ENCODE measurements around the gene TMEM69.
"Not testable (repeated sequence)": the region's sequence is repeated elsewhere in the genome, so short reads cannot be mapped to it uniquely, and the experiment has no call there.

Gene TMEM69

DNA sequence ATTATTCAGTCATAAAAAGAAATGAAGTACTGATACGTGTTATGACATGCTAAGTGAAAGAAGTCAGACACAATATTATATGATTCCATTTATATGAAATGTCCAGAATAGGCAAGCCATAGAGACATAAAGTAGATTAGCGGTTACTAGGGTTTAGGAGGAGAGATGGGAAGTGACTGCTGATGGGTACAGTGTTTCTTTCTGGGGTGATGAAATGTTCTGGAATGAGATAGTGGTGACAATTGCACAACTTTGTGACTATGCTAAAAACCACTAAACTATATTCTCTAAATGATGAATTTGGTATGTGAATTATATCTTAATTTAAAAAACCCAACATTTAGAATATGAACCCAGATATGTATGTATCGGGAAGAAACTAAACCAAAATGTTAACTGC, 34.8 kb downstream of the TMEM69 start:
- TF ChIP-seq ZFX (IDR thresholded peaks at IDR 0.05) (no peak), CTCF (conservative IDR thresholded peaks at IDR 0.05) (no peak)
- H3K27ac ChIP-seq: no peak overlapping the region

DNA sequence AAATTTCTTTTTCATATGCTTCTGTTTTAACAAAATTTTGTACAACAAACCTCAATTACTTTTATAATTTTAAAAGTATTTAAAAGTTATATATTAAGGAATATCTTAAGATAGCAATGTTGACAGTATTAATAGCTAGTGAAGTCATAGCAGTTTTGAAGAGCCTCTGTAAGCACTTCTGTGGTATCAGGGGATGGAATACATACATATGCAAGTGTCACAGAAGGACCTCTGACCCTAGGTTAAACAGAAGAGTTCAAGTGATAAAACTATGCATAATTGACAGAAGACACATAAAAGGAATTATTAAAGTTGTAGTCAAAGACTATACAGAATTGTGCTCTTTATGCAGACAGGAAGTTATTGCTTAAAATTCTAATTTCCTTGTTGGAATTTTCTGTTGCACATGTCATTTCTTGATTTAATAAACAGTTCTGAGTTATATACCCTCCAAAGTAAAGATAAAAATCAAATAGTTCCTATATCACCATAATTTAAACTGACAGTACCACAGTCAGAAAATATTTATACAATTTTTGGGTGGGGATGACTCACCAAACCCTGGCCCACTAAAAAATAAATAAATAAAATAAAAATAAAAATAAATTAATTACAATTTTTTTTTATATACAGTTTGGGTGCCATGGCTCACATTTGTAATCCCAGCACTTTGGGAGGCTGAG, 35.4 kb downstream of the TMEM69 start:
- TF ChIP-seq CTCF (conservative IDR thresholded peaks at IDR 0.05) (no peak), ZFX (IDR thresholded peaks at IDR 0.05) (no peak)
- no peak overlapping the region for H3K27ac ChIP-seq

DNA sequence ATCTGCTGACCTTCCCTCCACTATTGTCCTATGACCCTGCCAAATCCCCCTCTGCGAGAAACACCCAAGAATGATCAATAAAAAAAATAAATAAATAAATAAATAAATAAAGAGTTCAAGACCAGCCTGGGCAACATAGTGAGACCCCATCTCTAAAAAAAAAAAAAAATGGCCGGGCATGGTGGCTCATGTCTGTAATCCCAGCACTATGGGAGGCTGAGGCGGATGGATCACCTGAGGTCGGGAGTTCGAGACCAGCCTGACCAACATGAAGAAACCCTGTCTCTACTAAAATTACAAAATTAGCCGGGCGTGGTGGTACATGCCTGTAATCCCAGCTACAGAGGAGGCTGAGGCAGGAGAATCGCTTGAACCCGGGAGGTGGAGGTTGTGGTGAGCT, 38.0 kb downstream of the TMEM69 start:
- not testable (repeated sequence) for H3K27ac ChIP-seq

DNA sequence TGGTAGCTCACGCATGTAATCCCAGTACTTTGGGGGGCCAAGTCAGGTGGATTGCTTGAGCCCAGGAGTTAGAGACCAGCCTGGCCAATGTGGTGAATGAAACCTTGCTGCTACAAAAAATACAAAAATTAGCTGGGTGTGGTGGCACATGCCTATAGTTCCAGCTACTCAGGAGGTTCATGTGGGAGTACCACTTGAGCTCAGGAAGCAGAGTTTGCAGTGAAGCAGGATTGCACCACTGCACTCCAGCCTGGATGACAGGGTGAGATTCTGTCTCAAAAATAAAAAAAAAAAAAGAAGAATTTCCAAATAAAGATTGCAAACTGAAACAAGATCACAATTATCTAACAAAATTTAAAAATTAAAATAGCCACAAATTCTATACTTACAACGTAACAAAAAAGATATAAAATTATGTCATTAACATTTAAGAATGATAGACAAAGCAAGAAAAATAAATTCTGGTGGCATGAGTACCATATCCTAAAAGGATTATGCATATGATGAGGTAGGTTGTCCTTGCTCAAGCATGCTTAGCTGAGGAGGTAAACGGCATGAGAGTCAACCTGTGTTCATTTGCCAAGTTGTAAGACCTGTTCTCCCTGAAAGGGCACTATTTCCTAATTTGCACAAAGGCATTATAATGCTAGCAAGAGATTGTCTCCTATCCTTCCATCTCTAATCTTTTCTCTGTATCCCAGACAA, 42.2 kb downstream of the TMEM69 start:
- H3K27ac ChIP-seq: no peak overlapping the region
- TF ChIP-seq CTCF (conservative IDR thresholded peaks at IDR 0.05): no peak
- TF ChIP-seq ZFX (IDR thresholded peaks at IDR 0.05): no peak

DNA sequence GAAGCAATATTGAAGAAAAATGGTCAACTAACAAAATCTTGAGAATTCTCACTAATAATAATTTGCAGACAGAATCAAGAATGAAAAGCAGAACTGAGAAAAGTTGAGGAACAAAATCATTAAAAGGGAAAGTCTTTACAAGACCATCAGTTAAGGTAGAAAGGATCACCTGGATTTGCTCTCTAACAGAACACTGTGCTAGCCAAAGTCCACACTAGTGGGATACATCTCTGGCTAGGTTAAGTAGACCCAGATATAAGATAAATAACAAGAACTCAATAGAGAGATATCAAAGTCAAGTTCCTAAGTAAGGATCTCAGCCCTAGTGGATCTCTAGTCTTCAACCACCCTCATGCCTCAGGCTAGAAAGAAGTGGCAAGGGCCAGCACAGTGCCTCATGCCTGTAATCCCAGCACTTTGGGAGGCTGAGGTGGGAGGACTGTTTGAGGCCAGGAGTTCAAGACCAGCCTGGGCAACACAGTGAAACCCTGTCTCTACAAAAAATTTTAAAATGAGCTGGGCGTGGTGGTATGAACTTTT, 42.9 kb downstream of the TMEM69 start:
- no peak overlapping the region for H3K27ac ChIP-seq
- no peak for TF ChIP-seq CTCF (conservative IDR thresholded peaks at IDR 0.05)
- TF ChIP-seq ZFX (IDR thresholded peaks at IDR 0.05): no peak

DNA sequence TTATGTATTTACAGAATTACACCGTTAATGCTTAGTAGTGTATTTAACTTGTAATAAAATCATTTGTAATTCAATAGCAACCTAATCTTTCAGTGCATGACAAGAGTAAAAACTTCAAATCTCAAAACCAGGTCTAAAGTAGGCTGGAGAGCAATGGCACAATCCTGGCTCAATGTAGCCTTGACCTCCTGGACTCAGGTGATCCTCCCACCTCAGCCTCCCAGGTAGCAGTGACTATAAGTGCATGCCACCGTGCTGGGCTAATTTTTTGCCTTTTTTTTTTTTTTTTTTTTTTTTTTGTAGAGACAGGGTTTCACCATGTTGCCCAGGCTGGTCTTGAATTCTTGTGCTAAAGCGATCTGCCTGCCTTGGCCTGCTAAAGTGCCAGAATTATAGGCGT, 51.2 kb downstream of the TMEM69 start:
- no peak for TF ChIP-seq ZFX (IDR thresholded peaks at IDR 0.05)
- TF ChIP-seq CTCF (conservative IDR thresholded peaks at IDR 0.05): no peak
- H3K27ac ChIP-seq: no peak overlapping the region

- not testable (repeated sequence) for H3K27ac ChIP-seq
Observed at GRCh38 chr1:45739641-45740156, 51.7 kb downstream of the TMEM69 start.

Data from C4-2B (cell line).